Activated CD4-positive, alpha-beta T cell treated with anti-CD3 and anti-CD28 coated beads, Interleukin-2, amount 50 U/mL, for 4 hours (primary cell): ENCODE results near the gene ABHD16A.

Experiments
- DNase-seq, 2 experiments: peaks; one replicate each; pipeline ENCODE4 v3.0.0-alpha.2; 2020

Gene ABHD16A

DNA sequence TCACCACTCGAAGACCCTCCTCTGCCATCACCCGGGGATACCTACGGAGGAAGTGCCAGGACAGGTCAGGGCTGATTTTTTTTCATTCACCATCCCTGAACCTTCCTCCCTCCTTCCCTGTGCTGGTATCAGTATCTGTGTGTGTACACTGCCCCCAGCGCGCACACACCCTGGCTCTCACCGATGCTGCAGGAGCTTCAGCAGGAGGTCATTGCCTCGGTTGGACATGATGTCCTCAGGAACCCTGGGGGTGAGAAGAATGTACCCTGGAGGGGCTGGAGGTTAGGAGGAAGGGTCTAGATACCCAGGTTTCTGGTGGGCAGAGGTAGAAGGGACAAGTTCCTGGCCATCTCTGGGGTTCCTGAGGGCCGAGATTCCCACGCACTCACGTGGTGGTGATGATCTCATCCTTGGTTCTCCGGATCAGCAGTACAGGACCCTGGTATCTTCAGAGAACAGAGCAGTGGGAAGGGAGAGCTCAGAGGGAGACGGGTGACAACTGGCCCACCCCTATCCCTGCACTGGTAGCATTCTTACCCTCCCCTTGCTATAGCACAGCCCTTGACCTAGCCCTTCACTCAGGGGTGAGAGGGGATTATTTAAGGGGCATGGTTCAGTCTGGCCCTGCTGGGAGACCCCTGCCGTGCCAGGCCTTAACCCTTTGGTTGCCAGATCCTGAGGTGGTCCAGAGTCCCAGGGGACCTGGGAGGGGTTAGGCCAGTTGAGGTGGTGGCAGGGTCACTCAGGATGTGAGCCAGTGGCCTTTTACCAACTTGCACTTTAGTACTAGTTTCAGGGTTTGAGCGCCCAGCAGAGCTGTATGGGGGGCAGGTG is 15.0 kb downstream of the ABHD16A start:
- DNase-seq = no peak

DNA sequence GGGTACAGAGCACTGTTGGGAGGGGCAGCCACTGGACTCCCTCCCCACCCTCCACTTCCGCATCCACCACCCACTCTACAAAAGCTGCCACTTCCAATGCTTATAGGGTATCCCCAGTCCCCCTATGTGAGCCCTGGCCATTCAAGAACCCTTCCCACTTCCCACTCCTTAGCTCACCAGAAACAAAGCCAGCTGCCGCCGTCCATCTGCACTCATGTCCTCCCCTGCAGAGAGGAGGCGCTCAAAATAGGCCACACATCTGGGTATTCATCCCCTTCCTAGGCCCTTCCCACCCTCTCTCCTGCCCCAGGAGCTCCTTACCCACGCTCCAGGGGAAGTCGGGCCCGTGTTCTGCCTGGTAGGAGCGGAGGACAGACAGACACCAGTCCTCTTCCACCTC is 15.8 kb downstream of the ABHD16A start:
- DNase-seq = no peak

DNA sequence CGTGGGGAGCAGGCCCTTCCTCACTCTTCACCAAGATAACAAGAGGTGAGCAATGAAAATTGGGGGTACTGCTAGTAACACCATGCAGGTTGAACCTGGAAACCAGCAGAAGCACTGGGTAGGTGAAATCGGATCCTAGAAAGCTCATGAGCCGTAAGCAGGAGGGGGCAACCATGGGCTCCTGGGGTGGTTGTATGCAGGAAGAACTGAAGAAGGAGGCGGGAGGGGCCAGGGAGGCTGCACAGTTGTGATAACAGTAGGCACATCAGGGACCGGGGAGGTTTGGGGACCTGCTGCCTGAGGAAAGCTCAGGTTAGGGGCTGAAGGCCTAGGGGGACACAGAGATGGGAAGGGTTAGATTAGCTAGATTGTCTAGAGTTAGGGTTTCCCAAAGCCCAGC is 16.6 kb downstream of the ABHD16A start:
- DNase-seq = no peak

DNA sequence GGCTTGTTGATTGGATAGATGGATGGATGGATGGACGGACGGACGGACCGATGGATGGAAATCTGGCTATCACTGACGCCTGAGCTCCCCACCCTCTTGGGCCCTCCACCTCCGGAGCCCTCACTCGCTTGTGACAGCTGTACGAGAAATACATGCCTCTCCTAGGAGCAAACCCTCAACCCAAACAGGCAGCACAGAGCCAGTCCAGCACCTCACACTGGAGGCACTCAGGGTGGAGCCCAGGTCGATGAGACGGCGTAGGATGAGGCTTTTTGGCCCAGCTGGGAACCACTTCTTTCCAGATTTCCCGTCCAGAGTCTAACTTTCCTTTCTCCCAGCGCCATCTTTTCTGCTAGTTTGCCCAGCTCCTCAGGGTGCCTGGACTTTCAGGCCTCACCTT is 19.5 kb downstream of the ABHD16A start:
- no peak for DNase-seq

DNA sequence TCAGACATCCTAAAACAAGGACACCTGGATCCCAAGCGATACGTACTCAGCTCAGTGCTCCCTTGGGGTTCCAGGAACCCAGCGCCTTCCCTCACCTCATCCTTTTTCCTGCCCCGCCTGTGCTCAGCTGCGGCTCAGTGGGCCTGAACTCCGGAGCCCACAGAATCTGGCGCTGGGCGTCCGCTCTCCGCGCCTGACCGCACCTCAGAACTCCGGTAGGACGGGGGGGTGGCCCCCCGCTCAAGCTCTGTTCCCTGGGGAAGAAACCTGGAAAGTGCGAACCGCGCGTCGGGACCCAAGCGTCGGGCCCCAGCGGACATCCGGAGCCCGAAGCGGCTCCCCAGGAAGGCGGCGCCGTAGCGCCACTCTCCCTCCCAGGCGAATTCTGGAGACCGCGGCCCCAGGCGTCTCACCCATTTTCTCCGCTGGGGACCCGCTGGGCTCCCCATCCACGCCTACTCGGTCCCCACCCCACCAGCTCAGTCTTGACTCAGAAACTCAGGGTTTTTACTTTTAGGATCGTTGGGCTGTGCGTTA is 21.9 kb downstream of the ABHD16A start:
- peak; percentile 23 to 32 for DNase-seq

DNA sequence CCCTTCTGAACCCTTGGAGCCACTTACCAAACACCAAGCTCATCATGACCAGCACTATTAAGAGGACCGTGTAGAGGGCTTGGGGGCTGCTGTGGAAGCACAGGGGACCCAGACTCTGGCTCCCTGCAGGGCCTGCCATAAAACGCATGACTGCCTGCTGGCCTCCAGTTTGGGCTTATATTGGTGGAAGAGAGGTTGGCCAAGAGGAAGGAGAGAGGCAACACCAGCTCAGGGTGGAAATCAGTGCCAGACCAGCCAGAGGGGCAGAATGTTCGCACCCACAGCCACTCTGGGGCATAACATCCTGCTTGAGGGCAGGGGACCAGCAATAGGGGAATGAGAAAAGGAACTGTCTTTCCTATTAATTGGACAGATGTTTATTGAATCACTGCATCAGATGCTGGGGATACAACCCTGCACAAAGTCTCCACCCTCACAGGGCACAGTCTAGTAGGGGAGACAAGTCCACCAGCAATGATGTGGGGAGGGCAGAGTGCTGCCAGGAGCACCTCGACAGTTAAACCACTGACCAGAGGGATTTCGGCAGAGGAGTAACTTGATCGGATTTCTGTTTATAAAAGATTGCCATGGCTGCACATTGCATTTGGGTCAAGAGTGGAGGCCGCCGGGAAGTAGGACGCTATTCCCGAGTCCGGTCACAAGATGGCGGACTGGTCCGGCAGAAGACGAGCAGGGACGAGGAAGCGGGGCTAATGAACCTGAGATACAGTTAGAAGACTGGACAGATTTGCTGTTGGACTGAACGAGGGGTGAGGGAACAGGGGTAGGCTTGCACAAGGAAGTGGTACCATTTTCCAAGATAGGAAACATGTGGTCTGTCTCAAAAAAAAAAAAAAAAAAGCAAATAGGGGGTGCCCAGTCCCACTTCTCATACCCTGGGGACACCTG is 22.6 kb downstream of the ABHD16A start, which contains the start of gene LY6G5C:
LY6G5C (minus strand) TSS at position 842 of the 909 bp plus-strand sequence; CDS start at position 148, 694 bp downstream.
- peak; percentile 41 to 53 for DNase-seq

DNA sequence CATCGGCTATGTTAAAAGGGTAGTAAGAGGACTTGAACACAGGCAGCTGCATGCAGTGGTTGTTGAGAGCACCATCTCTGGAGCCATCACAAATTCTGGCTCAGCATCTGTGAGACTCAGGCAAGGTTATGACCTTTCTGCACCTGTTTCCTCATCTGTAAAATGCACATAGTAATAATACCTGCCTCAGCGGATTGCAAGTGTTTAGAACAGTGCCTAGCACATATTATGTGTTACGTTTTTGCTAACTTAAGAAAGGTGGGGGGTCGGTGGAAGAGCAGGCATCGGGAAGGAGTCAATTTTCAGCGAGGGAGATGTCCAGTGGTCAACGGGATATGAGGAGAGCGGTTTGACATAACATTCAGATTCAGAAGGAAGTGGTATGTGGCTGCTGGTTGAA is 25.2 kb downstream of the ABHD16A start:
- DNase-seq = no peak

DNA sequence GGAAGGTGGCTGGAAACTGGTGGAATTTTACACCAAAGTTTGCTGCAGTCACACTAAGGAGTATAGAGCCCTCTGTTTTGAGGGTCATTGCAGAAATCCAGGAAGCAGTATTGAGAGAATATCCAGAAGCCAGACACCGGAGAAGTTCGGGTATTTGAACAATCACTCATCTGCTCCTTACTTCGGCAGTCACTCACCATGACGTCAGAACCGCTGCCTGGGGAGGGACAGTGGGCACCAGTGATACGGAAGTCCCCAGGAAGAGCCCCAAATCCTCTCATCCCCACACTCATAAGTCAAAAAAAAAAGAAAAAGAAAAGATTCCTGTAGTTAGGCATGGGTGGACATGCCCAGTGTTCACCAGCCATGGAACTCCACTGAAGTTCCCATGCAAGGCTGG is 26.2 kb downstream of the ABHD16A start:
- no peak for DNase-seq

DNA sequence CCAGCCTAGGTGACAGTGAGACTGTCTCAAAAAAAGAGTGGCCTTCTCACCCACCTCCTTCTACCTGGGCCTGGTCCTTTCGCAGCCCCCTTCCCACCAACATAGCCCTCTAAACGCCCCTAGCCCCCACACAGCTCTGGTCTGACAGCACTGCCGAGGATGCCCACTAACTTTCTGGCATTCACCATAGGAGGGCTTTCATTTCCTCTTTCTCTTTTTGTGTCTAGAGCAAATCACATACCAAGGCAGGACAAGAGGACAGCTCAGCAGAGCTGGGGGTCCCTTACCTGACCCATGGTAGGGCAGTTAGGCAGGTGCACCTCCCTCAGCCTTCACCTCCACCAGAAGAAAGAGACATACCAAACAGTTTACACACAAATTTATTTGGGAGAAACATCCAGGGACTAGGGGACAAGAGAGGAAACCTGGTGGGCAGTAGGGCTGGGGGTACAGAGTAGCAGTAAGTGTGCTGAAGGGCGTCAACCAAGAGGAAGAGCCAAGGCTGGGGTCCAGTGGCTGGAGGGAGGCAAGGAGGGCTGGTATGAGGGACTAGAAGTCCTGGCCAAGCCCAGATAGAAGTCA is 26.7 kb downstream of the ABHD16A start:
- no peak for DNase-seq

DNA sequence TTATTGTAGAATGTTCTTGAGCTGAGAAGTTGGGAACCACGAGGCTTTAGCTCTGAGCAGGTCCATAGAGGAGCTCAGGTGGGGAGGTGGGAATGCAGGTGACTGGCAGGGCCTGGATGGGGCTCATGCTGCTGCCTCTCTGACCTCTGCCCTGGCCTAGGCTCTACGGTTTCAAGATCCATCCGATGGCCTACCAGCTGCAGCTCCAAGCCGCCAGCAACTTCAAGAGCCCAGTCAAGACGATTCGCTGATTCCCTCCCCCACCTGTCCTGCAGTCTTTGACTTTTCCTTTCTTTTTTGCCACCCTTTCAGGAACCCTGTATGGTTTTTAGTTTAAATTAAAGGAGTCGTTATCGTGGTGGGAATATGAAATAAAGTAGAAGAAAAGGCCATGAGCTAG is 33.4 kb downstream of the ABHD16A start, which contains the start of gene LY6G5B:
LY6G5B (plus strand) TSS at position 301 of the 400 bp plus-strand sequence. CDS start 975 bp downstream, outside the sequence.
- no peak for DNase-seq

DNA sequence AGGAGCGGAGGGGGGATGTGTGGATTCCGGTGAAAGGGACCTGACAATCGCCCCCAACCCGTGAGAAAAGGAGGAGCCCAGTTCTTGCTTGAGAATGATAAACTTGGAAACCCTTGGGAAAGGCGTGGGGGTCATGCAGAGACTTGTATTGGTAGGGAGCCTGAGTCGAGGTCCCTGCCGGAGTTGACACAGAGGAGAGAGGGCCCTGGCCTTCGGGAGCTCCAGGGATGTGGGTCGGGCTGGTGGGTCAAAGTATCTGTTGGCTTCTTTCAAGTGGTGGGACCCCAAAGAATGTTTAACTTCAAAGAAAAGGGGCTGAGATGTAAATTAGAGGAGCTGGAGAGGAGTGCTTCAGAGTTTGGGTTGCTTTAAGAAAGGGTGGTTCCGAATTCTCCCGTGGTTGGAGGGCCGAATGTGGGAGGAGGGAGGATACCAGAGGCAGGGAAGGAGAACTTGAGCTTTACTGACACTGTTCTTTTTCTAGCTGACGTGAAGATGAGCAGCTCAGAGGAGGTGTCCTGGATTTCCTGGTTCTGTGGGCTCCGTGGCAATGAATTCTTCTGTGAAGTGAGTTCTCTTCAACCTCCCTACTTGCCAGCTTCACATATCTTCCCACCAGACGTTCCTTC is 36.7 kb downstream of the ABHD16A start:
- no peak for DNase-seq

DNA sequence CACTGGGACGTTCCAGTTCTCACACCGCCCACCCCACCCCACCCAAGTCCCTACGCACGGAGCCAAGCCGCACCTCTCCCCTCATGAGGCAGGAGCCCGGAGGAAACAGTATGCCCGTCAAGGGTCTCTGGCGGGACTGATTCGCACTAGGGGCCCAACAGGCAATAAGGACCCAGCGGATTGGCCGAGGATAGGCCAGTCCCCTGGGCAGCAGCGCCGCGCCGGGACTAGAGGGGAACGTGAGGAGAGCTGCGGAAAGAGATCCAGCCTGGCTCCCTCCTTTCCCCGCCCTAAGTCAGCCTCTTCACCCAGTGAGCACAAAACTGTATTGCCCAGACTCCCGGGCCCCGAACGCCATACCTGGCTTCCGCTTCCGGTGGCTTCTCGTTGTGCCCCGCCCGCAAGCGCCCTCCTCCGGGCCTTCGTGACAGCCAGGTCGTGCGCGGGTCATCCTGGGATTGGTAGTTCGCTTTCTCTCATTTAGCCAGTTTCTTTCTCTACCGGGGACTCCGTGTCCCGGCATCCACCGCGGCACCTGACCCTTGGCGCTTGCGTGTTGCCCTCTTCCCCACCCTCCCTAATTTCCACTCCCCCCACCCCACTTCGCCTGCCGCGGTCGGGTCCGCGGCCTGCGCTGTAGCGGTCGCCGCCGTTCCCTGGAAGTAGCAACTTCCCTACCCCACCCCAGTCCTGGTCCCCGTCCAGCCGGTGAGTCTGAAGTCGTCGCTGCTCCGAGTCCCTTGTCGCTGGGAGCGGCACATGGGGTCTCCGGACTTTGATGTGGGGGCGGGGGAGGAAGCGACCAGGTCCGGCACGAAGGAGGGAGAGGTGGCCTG is 37.4 kb downstream of the ABHD16A start, which contains the start of gene CSNK2B:
CSNK2B (plus strand) TSS at position 580 of the 836 bp plus-strand sequence. CDS start 752 bp downstream, outside the sequence.
- peak; percentile 98 for DNase-seq

DNA sequence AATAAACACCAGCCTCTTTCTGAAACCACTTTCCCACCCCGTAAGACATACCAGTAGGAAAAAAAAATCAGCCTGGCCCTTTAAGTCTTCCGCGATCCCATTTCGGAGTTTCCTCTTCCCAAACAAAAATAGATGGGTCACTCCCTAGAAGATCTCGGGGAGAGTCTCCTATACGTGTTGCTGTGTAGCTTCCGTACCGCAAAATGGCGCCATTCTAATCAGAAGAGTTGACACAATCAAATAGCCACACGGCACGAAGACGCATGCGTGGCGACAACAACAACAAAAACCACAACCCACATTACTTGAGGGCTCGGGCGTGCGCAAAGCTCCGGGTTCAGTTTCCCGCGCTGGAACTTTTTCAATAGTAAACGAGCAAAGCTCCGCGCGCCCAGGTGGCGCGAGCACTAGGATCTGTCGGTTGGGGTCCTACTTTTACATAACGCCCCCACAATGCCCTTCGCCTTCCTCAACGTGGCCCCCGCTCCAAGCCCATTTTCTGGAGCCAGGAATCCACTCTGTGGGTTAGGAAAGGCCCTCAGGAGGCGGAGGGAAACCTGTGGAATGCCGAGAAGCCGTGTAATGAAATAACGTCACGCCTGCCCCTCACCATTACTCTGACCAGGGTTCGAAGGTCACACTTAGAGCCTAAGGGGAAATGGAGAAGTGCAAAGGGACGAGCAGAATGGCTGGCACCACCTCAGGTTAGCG is 38.2 kb downstream of the ABHD16A start, which contains the start of gene GPANK1:
GPANK1 (minus strand) TSS at position 208 of the 711 bp plus-strand sequence. CDS start 519 bp downstream, outside the sequence.
- DNase-seq = peak; percentile 85

DNA sequence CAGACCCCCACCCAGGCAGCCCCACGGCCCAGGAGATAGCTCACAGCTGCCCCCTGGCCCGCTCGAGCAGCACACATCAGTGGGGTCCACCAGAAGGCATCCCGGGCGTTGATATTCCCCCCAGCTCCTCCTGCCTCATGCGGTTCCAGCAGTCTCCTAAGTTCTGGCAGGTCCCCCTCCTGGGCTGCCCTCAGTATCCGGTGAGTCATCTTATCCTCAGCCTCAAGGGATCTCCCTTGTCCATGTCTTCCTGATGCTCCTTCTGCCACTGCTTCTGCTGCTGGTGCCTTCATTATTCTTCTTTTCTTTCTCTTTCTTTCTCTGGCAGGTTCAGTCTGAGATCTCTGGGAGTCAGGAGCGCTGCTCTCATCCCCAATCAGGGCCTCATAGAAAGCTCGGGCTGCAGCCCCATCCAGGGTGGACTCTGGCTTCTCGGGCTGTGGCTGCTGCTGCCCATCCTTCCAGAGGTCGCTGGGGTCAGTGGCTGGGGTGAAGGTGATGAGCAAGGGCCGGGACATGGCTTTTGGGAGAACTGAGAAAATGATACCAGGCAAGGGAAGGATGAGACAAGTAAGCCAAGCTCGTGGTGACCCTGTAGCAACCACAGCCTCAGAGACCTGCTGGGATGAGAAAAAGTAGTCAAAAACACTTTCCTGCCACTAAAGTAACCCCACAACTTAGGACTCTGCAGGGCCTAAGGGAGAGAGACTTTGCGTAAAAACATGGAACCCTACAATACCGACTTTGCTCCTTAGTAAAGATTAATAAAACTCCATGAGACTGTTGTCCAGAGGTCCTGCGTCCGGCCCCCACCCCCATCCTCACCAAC is 38.9 kb downstream of the ABHD16A start:
- DNase-seq = no peak

DNA sequence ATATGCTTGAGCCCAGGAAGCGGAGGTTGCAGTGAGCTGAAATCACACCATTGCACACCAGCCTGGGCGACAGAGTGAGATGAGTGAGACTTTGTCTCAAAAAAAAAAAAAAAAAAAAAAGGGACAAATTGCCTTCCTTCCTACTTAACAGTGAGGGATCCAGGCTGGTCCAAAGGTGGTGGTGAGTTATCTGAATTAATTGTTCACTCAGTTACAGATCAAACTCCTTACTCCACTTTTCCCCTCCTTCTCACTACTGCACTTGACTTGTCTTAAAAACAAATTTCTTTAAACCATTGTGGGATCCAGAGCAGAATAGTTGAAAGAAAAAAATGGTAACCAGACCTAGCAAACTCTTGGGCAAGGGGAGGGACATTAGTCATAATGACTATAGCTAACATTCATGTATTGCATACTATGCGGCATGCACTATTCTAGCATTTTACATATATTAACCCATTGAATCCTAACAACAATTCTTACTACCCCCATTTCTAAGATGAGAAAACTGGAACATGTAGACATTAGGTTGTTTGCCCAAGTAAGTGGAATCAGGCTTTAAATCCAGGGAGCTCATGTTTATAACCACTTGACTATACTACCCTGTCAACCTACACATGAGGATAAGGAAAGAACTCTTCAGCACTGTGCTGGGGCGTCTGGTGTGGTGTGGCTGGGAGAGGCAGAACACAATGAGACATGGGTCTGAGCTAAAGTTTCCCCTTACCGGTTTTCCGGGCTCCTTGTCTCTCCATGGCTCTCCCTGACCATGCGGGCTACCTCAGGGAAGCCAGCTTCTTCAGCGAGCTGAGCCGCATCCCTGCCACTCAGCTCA is 39.8 kb downstream of the ABHD16A start:
- DNase-seq = no peak

DNA sequence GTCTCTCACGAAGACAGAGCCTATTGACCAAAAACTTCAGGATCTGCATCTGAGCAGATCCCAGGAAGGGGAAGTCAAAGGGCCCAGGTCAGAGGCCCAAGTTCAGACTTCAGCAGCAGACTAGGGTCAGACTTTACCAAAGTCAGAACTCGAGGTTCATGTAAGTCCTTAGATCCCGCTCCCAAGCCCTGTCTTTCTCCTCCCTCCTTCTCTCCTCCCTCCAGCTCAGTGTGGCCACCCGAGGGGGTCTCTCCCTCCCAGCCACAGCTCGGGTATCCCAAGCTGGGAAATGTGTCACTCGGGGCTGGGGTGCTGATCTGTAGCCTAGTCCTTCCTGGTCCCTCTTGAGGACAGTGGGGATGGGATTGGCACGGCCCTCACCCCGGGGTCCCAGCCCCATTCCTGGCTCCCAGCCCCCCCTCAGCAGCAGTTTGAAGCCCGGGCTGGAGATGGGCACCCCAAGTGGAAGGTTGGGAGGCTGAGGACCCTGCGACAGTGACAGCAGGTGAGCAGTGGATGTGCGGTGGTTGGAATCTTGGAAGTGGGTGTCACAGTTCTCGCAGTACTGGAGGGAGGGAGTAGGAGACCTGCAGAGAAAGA is 40.9 kb downstream of the ABHD16A start:
- DNase-seq = no peak

DNA sequence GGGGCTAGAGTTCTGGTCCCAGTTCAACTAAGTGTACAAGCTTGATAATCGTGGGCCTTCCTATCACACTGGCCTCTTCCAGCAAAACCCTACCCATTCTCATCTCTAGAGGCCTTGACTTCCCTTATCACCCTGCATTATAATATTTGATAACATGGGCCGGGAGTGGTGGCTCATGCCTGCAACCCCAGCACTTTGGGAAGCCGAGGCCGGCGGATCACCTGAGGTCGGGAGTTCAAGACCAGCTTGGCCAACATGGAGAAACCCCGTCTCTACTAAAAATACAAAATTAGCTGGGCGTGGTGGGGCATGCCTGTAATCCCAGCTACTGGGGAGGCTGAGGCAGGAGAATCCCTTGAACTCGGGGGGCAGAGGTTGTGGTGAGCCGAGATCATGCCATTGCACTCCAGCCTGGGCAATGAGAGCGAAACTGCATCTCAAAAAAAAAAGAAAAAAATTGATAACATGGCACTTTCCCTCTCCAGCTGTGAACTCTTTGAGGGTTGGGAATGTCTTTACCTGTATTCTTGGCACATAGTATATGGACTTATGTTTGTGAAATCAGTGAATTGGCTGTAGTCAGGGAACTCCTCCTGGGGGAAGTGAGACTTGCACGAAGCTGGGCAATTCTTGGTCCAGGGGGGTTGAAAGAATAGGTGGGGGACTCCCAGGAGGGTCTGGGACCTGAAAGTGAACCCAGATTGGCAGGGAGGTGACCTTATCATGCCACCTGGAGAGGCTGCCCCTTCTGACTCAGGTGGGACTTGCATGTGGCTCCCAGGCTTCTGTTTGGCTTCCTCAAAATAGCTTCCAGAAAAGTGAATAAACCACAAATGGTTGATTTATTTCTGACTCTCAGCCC is 41.6 kb downstream of the ABHD16A start:
- DNase-seq = no peak
